ENCODE results near the gene CCL18. TPM values are rescaled to one million over a fixed set of nuclear protein-coding genes. Genes with fewer than 3 reads are reported as not detected.
"Not testable (repeated sequence)": the region's sequence is repeated elsewhere in the genome, so short reads cannot be mapped to it uniquely, and the experiment has no call there.

The CCL18 gene
- total RNA-seq, 1 donor from 2014 or later = not detected

DNA sequence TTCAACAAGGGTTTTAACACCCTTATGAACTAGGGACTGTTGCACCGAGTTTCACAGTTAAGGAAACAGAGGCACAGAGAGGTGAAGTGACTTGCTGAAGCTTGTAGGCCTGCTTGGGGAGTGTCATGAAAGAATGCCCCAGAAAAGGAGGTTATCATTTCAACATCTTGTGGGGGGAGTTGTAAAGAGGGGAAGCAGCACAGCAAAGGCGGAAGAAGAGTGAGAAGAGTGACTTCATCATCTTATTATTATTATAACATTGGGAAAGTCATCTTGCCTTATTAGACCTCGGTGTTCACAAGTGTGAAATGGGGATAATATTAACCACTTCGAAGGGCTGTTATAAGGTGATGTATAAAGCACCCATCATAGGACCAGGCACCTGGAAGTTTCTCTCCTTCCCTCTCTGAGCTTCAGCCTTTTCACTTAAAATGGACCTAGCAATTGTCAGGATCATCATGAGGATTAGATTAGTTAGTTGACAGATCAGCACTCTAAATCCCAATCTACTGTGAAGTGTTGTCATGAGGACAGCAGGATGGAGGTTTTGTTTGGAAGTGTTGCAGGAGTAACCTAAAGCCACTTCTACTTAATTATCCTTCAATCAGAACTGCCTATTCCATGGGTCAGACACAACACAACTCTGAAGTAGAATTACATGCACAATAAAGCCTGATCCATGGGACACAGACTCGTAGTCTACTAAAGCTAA, 41.9 kb downstream of the CCL18 start:
- Histone ChIP-seq H3K79me2 (ENCODE audit: insufficient read depth, low read length) (no peaks in the 10 kb centered on the region), H3K4me3 (ENCODE audit: insufficient read depth, low read depth, low read length) (no peak overlapping the region), H3K4me2 (ENCODE audit: low read length) (no peak overlapping the region), H4K20me1 (ENCODE audit: insufficient read depth, low read length) (no peaks in the 10 kb centered on the region), H3K27ac (ENCODE audit: low read depth, low read length) (no peak overlapping the region), H3K9me3 (ENCODE audit: insufficient read depth, low read depth, low read length) (no peaks in the 10 kb centered on the region), H3K4me1 (ENCODE audit: insufficient read depth, low read length) (no peaks in the 10 kb centered on the region), H3K27me3 (ENCODE audit: insufficient read depth, low read length) (no peaks in the 10 kb centered on the region), H2AFZ (ENCODE audit: low read depth, low read length) (no peak overlapping the region), H3K9ac (ENCODE audit: low read length) (no peak overlapping the region), H3K36me3 (ENCODE audit: insufficient read depth, low read length) (no peaks in the 10 kb centered on the region)
- DNase-seq (ENCODE audit: low read depth) (no peak), FAIRE-seq (no peak)
- Mint-ChIP-seq H3K4me1 (ENCODE audit: low read depth, unreplicated experiment) (no peaks in the 10 kb centered on the region), H3K36me3 (ENCODE audit: low read depth, unreplicated experiment) (no peaks in the 10 kb centered on the region), H3K27me3 (ENCODE audit: low read depth, unreplicated experiment) (peaks cover 27% of the 10 kb centered on the region), H3K4me3 (ENCODE audit: unreplicated experiment) (no peak overlapping the region), H3K9me3 (ENCODE audit: unreplicated experiment) (peaks cover 4% of the 10 kb centered on the region), H3K27ac (ENCODE audit: unreplicated experiment) (no peak overlapping the region)
- TF ChIP-seq EZH2 (IDR thresholded peaks at IDR 0.05; ENCODE audit: insufficient read depth, low read length) = no peak

- no peak overlapping the region for H3K9ac ChIP-seq (ENCODE audit: low read length)
- H4K20me1 ChIP-seq (ENCODE audit: insufficient read depth, low read length) = no peaks in the 10 kb centered on the region
- H3K27me3 ChIP-seq (ENCODE audit: insufficient read depth, low read length) = no peaks in the 10 kb centered on the region
- FAIRE-seq = no peak
- DNase-seq (ENCODE audit: low read depth) = no peak
- H3K4me2 ChIP-seq (ENCODE audit: low read length) = no peak overlapping the region
- H2AFZ ChIP-seq (ENCODE audit: low read depth, low read length) = no peak overlapping the region
- no peaks in the 10 kb centered on the region for H3K9me3 ChIP-seq (ENCODE audit: insufficient read depth, low read depth, low read length)
- peaks cover 8% of the 10 kb centered on the region for H3K9me3 Mint-ChIP-seq (ENCODE audit: unreplicated experiment)
- no peaks in the 10 kb centered on the region for H3K4me1 ChIP-seq (ENCODE audit: insufficient read depth, low read length)
- no peaks in the 10 kb centered on the region for H3K36me3 Mint-ChIP-seq (ENCODE audit: low read depth, unreplicated experiment)
- H3K27me3 Mint-ChIP-seq (ENCODE audit: low read depth, unreplicated experiment) = peaks cover 27% of the 10 kb centered on the region
- no peaks in the 10 kb centered on the region for H3K36me3 ChIP-seq (ENCODE audit: insufficient read depth, low read length)
- H3K4me3 Mint-ChIP-seq (ENCODE audit: unreplicated experiment) = no peak overlapping the region
- H3K4me1 Mint-ChIP-seq (ENCODE audit: low read depth, unreplicated experiment) = no peaks in the 10 kb centered on the region
- no peak overlapping the region for H3K4me3 ChIP-seq (ENCODE audit: insufficient read depth, low read depth, low read length)
- H3K27ac Mint-ChIP-seq (ENCODE audit: unreplicated experiment) = no peak overlapping the region
- no peak for TF ChIP-seq CTCF (IDR thresholded peaks at IDR 0.05; ENCODE audit: insufficient read depth, low read depth, low read length)
- no peak for TF ChIP-seq EZH2 (IDR thresholded peaks at IDR 0.05; ENCODE audit: insufficient read depth, low read length)
- no peak overlapping the region for H3K27ac ChIP-seq (ENCODE audit: low read depth, low read length)
- H3K79me2 ChIP-seq (ENCODE audit: insufficient read depth, low read length) = no peaks in the 10 kb centered on the region
These were observed 42.4 kb downstream of the CCL18 start for GRCh38 chr17:36106493-36106835.

- Histone ChIP-seq H3K9me3 (ENCODE audit: insufficient read depth, low read depth, low read length) (no peaks in the 10 kb centered on the region), H2AFZ (ENCODE audit: low read depth, low read length) (no peak overlapping the region), H3K79me2 (ENCODE audit: insufficient read depth, low read length) (no peaks in the 10 kb centered on the region), H3K4me3 (ENCODE audit: insufficient read depth, low read depth, low read length) (no peak overlapping the region), H3K27ac (ENCODE audit: low read depth, low read length) (no peak overlapping the region), H3K4me2 (ENCODE audit: low read length) (no peak overlapping the region), H4K20me1 (ENCODE audit: insufficient read depth, low read length) (no peaks in the 10 kb centered on the region), H3K4me1 (ENCODE audit: insufficient read depth, low read length) (no peaks in the 10 kb centered on the region), H3K36me3 (ENCODE audit: insufficient read depth, low read length) (no peaks in the 10 kb centered on the region), H3K9ac (ENCODE audit: low read length) (no peak overlapping the region), H3K27me3 (ENCODE audit: insufficient read depth, low read length) (no peaks in the 10 kb centered on the region)
- Mint-ChIP-seq H3K36me3 (ENCODE audit: low read depth, unreplicated experiment) (no peaks in the 10 kb centered on the region), H3K4me3 (ENCODE audit: unreplicated experiment) (no peak overlapping the region), H3K4me1 (ENCODE audit: low read depth, unreplicated experiment) (no peaks in the 10 kb centered on the region), H3K27ac (ENCODE audit: unreplicated experiment) (no peak overlapping the region), H3K27me3 (ENCODE audit: low read depth, unreplicated experiment) (peaks cover 27% of the 10 kb centered on the region), H3K9me3 (ENCODE audit: unreplicated experiment) (peaks cover 17% of the 10 kb centered on the region)
- DNase-seq (ENCODE audit: low read depth) (no peak), FAIRE-seq (no peak)
- TF ChIP-seq CTCF (IDR thresholded peaks at IDR 0.05; ENCODE audit: insufficient read depth, low read depth, low read length) = no peak
- TF ChIP-seq EZH2 (IDR thresholded peaks at IDR 0.05; ENCODE audit: insufficient read depth, low read length) = no peak
These were observed 43.6 kb downstream of the CCL18 start for GRCh38 chr17:36107660-36108059.

DNA sequence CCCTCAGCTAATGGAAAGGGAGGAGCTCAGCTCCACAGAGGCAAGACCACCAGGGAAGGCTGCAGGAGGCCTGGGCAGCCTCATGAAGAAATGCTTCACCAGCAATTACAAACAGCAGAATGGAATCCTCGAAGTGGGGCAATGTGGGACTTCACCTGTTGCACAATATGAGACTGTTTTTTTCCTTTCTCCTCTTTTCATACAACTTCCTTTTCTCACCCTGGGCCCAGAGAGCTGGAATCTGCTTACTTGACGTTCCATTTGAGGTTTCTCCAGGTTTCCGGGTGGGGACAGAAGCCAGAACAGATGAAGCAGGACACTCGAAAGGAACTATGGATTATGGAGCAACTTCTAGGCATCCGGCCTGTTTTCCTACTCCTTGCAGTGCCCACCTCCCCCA, 44.2 kb downstream of the CCL18 start:
- Mint-ChIP-seq H3K27me3 (ENCODE audit: low read depth, unreplicated experiment) (peaks cover 27% of the 10 kb centered on the region), H3K9me3 (ENCODE audit: unreplicated experiment) (peaks cover 19% of the 10 kb centered on the region)
- not testable (repeated sequence) for DNase-seq (ENCODE audit: low read depth); H3K9ac ChIP-seq (ENCODE audit: low read length); H3K4me3 Mint-ChIP-seq (ENCODE audit: unreplicated experiment); H3K4me1 Mint-ChIP-seq (ENCODE audit: low read depth, unreplicated experiment); FAIRE-seq; H3K4me2 ChIP-seq (ENCODE audit: low read length); H3K36me3 ChIP-seq (ENCODE audit: insufficient read depth, low read length); H3K9me3 ChIP-seq (ENCODE audit: insufficient read depth, low read depth, low read length); H3K27ac Mint-ChIP-seq (ENCODE audit: unreplicated experiment); H3K27ac ChIP-seq (ENCODE audit: low read depth, low read length); H3K4me3 ChIP-seq (ENCODE audit: insufficient read depth, low read depth, low read length); H2AFZ ChIP-seq (ENCODE audit: low read depth, low read length); H3K27me3 ChIP-seq (ENCODE audit: insufficient read depth, low read length); H4K20me1 ChIP-seq (ENCODE audit: insufficient read depth, low read length); H3K36me3 Mint-ChIP-seq (ENCODE audit: low read depth, unreplicated experiment); H3K4me1 ChIP-seq (ENCODE audit: insufficient read depth, low read length); H3K79me2 ChIP-seq (ENCODE audit: insufficient read depth, low read length)
